ENCODE results near the gene KNDC1. TPM values are rescaled to one million over a fixed set of nuclear protein-coding genes. Genes with fewer than 3 reads are reported as not detected.
"Not testable (repeated sequence)": the region's sequence is repeated elsewhere in the genome, so short reads cannot be mapped to it uniquely, and the experiment has no call there.

The KNDC1 gene
- total RNA-seq, 3 donors from 2014 or later = 0.05 TPM; not detected in 2

DNA sequence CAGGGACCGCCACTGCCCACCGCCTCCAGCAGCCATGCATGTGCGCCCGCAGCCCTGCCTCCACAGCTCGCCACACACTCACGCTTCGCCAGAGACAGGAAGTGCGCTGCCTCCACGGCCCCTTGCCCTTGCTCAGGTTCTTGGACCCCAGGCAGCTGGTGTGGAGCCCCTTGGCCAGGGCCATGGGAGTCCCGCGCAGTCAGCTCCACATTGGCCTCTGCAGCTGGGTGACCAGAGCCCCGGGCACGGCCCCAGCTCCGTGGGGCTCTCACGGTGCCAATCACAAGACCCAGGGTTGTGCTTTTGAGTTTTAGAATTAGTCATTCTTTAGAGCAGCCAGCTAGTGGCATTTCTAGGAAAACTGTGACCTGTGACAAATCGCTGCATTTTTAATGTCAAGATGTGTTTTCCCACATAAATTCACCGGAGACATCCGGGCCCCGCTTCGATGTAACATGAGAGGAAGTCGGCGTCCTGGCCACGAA, 65.7 kb downstream of the KNDC1 start:
- peak; percentile 25 to 39 for ATAC-seq
- H3K4me3 Mint-ChIP-seq = peak overlapping the region; percentile 24
- no peaks in the 10 kb centered on the region for H3K9me3 Mint-ChIP-seq
- H3K27me3 Mint-ChIP-seq (ENCODE audit: low read depth) = peaks cover 54% of the 10 kb centered on the region
- H3K36me3 Mint-ChIP-seq (ENCODE audit: insufficient read depth) = no peaks in the 10 kb centered on the region
- no peak for DNase-seq
- H3K4me1 Mint-ChIP-seq (ENCODE audit: low read depth) = peaks cover 16% of the 10 kb centered on the region

DNA sequence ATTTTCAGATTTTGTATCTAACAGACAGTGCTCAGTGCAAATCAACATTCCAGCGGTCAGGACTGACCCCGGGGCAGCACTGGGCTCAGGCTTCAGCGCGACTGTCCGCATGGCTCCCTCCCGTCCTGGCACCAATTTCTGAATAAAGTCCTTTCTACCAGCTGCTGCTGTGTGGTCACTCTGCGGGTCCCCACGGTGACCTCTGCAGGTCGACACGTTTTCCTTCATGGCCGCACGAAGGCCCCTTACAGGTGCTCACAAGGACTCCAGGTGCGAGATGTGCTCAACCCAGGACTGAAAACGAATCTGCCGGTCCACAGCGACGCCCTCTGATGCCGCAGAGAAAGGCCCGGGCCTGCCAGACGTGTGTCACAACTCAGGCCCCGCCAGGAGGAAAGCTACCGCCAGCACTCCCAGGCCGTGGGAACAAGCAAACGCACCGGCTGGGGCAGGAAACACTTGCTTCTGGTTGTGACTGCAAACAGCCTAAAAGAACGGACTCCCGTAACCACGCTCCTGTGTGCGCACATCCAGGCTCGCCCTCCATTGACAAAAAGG, 66.3 kb downstream of the KNDC1 start:
- Mint-ChIP-seq H3K9me3 (no peaks in the 10 kb centered on the region), H3K27me3 (ENCODE audit: low read depth) (peaks cover 52% of the 10 kb centered on the region), H3K4me3 (peak overlapping the region; percentile 24), H3K4me1 (ENCODE audit: low read depth) (peaks cover 16% of the 10 kb centered on the region), H3K36me3 (ENCODE audit: insufficient read depth) (no peaks in the 10 kb centered on the region)
- ATAC-seq = peak in 1 of 2 donors; percentile 35
- no peak for DNase-seq

DNA sequence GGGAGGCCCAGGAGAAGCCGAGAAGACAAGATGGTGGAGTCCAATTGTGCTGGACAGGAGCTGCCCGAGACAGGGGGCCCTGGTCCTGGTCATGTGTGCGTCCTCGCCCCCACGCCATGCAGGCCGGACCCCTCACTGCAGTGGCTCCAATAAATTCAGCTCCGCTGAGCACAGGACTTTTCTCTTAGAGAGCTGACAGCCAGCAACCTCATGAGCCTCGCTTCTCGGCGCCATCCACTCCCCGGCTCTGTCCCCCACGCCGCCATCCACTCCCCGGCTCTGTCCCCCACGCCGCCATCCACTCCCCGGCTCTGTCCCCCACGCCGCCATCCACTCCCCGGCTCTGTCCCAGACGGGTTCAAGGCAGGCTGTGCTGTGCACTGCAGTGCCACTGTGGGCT, 67.2 kb downstream of the KNDC1 start:
- Mint-ChIP-seq H3K27me3 (ENCODE audit: low read depth) (peaks cover 58% of the 10 kb centered on the region), H3K36me3 (ENCODE audit: insufficient read depth) (no peaks in the 10 kb centered on the region), H3K4me1 (ENCODE audit: low read depth) (peaks cover 18% of the 10 kb centered on the region), H3K4me3 (no peak overlapping the region), H3K9me3 (no peaks in the 10 kb centered on the region)
- ATAC-seq = no peak
- DNase-seq = no peak

DNA sequence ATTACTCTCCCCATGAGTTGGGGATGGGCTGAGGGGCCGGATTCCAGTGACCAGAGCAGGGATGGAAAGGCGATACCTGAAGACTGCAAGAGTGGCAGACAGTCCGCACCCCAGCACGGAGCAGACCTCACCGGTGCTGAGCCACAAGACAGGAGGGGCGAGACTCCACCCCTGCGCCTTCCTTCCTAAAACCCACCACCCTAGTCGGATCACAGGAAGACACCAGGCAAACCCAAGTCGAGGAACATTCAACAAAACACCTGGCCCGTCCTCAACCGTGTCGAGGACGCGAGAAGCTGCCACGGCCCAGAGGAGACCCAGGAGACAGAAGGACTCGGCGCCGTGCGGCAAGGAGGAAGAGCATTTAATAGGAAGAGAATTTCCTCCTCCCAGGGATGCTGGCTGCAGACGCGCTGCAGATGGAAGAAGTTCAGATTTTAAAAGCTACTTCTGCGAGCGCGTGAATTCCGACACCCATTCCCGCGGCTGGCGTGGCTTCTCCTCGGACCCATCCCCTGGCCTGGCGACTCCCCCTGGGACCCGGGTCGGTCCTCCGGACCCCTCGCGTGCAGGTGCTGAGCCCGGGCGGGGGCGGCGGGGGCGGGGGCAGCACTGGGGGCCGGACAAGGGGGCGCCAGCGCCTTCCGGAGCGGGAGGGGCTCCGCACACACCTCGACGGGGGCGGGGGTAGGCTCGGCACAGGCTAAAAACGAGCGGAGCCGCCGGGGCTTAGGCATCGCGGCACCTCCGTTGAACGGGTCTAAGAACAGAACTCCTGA, 69.4 kb downstream of the KNDC1 start:
- no peak overlapping the region for H3K4me3 Mint-ChIP-seq
- H3K27me3 Mint-ChIP-seq (ENCODE audit: low read depth) = peaks cover 71% of the 10 kb centered on the region
- H3K4me1 Mint-ChIP-seq (ENCODE audit: low read depth) = peaks cover 20% of the 10 kb centered on the region
- no peaks in the 10 kb centered on the region for H3K36me3 Mint-ChIP-seq (ENCODE audit: insufficient read depth)
- H3K9me3 Mint-ChIP-seq = no peaks in the 10 kb centered on the region
- DNase-seq (no peak), ATAC-seq (peak in 1 of 2 donors; percentile 13)

DNA sequence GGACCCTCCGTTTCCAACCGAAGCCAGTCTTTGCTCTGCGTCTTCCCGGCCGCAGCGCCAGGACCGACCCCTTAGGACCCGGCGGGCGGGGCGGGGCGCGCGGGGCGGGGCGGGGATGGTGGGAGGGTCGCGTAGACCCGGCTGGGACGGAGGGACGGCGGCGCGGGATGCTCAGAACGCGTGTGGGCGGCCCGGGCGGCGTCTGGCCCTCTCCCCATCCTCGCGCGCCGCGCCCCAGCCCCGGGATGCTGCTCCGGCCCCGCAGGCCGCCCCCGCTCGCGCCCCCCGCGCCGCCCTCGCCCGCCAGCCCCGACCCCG, 70.0 kb downstream of the KNDC1 start, which contains the start of gene UTF1:
Gene UTF1, plus strand, starts transcription at position 174 of the 318 bp plus-strand sequence. Its CDS starts 72 bp downstream, at position 246.
- H3K4me1 Mint-ChIP-seq (ENCODE audit: low read depth) = peaks cover 23% of the 10 kb centered on the region
- H3K36me3 Mint-ChIP-seq (ENCODE audit: insufficient read depth) = no peaks in the 10 kb centered on the region
- peak in 1 of 2 donors; percentile 4 for ATAC-seq
- H3K4me3 Mint-ChIP-seq = no peak within 1 kb of the TSS
- no peak for DNase-seq
- H3K9me3 Mint-ChIP-seq = no peaks in the 10 kb centered on the region
- H3K27me3 Mint-ChIP-seq (ENCODE audit: low read depth) = peaks cover 74% of the 10 kb centered on the region

DNA sequence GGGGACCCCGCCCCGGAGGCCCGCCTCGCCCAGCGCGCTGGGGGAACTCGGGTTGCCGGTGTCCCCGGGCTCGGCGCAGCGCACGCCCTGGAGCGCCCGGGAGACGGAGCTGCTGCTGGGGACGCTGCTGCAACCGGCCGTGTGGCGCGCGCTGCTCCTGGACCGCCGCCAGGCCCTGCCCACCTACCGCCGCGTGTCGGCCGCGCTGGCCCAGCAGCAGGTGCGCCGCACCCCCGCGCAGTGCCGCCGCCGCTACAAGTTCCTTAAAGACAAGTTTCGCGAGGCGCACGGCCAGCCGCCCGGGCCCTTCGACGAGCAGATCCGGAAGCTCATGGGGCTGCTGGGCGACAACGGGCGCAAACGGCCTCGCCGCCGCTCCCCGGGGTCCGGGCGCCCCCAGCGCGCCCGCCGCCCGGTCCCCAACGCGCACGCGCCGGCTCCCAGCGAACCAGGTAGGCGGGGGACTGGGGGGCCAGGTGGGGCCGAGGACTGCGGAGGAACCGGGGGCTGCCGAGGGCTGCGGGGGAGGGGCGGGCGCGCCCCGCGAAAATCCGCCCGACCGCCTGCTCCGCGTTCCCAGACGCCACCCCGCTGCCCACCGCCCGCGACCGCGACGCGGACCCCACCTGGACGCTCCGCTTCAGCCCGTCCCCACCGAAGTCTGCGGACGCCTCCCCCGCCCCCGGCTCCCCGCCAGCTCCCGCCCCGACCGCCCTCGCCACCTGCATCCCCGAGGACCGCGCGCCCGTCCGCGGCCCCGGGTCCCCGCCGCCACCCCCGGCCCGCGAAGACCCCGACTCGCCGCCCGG, 70.6 kb downstream of the KNDC1 start:
- no peaks in the 10 kb centered on the region for H3K9me3 Mint-ChIP-seq
- peaks cover 23% of the 10 kb centered on the region for H3K4me1 Mint-ChIP-seq (ENCODE audit: low read depth)
- peaks cover 72% of the 10 kb centered on the region for H3K27me3 Mint-ChIP-seq (ENCODE audit: low read depth)
- ATAC-seq (peak in 1 of 2 donors; percentile 44), DNase-seq (no peak)
- no peak overlapping the region for H3K4me3 Mint-ChIP-seq
- H3K36me3 Mint-ChIP-seq (ENCODE audit: insufficient read depth) = no peaks in the 10 kb centered on the region

DNA sequence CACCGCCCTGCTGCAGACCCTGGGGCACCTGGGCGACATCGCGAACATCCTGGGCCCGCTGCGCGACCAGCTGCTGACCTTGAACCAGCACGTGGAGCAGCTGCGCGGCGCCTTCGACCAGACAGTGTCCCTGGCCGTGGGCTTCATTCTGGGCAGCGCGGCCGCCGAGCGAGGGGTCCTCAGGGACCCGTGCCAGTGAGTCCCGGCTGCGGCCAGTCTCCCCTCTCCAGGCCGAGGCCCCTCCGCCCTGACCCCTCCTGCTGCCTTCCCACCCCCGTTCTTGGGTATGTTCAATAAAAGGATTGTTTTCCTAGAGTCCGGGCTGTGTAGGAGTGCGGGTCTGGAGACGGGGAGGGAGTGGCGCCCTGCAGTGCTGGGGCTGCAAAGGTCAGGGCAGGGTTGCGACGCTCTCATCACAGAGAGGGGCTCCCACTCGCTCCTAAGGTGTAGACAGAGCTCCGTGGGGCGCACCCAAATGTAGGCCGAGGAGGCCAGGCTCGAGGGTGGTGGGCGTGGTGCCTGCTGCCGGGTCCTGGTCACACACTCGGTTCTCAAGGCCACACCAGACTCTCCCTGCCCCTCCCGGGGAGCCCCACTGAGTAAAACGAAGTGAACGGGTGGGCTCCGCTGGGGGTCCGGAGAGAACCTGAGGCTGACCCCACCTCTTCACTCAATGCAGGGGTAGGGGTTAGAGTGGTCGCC, 71.4 kb downstream of the KNDC1 start:
- Mint-ChIP-seq H3K27me3 (ENCODE audit: low read depth) (peaks cover 64% of the 10 kb centered on the region), H3K36me3 (ENCODE audit: insufficient read depth) (no peaks in the 10 kb centered on the region), H3K4me1 (ENCODE audit: low read depth) (peaks cover 19% of the 10 kb centered on the region), H3K4me3 (no peak overlapping the region), H3K9me3 (no peaks in the 10 kb centered on the region)
- ATAC-seq (no peak), DNase-seq (no peak)

DNA sequence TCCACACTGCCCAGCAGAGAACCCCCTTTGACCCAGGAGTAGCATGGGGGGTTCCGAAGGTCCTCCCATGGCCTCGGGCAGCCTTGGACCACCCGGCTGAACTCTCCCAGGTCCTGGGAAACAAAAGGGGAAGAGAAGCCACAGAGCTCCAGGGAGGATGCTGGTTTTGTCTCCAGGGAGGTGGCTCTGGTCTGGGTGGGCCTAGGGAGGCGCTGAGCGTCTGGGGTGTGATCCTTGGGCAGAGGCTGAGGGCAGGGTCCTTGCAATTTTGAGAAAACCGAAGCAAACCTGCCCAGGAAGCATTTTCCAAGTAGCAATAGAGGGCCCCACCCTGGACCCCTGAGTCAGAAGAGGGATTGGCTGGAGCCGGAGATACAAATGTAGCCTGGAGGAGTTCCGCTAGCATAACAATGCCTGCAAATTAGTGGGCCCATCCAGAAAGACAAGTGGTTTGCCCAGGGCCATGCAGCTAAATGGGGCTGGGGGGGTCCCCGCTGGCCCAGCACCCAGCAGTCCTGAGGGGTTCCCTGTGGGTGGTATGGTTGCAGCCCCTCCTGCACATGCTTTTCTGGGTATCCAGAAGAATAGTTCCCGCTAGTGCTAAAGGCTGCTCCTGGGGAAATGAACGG, 72.0 kb downstream of the KNDC1 start:
- Mint-ChIP-seq H3K27me3 (ENCODE audit: low read depth) (peaks cover 57% of the 10 kb centered on the region), H3K9me3 (no peaks in the 10 kb centered on the region)
- ATAC-seq = no peak

DNA sequence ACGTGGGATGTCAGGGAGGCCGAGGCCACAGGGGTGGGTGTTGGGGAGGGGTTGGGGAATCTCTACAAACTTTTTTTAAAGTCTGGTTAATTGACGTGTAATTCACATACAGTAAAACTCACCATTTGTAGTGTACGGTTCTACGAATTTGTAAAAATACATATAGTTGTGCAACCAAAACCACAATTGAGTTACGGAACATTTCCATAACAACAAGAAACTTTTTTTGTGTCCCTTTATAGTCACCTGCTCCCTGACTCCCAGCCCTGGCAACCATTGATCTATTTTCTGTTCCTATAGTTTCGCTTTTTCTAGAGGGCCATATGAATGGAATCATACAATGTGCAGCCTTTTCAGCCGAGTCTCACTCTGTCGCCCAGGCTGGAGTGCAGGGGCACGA, 74.8 kb downstream of the KNDC1 start:
- Mint-ChIP-seq H3K4me1 (ENCODE audit: low read depth) (peaks cover 12% of the 10 kb centered on the region), H3K27me3 (ENCODE audit: low read depth) (peaks cover 48% of the 10 kb centered on the region), H3K4me3 (peak overlapping the region; percentile 55)
- ATAC-seq; DNase-seq; H3K36me3 Mint-ChIP-seq (ENCODE audit: insufficient read depth); H3K9me3 Mint-ChIP-seq: not testable (repeated sequence)

More for the DNA sequence above, 72.0 kb downstream of the KNDC1 start:
- Mint-ChIP-seq H3K36me3 (ENCODE audit: insufficient read depth) (no peaks in the 10 kb centered on the region), H3K4me3 (no peak overlapping the region), H3K4me1 (ENCODE audit: low read depth) (peaks cover 16% of the 10 kb centered on the region)
- DNase-seq = no peak

DNA sequence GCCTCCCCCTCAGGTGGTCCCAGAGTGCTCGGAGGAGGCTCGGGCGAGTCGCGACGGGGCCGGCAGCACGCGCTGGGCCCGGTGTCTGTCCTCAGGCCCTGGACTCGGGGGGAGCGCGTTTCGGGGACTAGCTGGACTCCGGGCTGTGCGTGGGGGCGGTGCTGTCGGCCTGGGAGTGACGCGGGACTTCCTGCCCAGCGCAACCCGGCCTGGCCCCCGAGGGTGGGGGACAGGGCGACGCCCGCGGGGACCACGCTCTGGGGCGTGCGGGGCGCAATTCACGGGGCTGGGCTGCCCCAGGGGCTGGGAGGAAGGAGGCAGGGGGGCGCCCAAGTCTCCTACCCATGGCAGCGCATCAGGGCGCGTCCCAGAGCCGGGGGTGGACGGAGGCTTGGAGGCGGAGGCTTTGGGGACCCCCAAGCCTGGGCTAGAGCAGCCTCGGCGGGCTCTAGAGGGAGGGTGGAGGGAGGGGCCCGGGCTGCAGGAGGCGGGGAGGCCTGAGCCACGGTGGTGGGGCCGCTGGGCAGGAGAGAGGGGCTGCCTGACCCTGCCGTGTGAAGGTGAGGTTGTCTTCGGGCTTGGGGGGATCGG, 75.3 kb downstream of the KNDC1 start:
- H3K27me3 Mint-ChIP-seq (ENCODE audit: low read depth) = peaks cover 53% of the 10 kb centered on the region
- ATAC-seq = peak; percentile 10 to 15

DNA sequence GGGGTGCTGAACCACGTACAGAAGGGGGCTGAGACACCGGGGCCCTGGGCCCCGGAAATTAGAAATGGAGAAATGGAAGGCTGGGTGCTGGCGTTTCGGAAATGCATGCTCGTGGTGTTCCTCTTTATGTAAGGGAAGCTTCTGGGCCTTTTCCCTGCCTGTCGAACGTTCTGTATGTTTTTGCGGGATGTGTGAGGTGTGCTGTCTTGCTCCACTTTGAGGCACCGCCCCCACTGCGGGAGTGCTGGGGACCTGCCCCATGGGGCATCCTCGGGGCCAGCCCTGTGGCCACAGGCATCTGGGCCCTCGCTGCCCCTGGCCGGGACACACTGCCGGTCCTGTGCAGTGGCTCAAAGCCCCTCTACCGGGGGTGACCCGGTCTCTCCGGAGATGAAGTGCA, 75.9 kb downstream of the KNDC1 start:
- peaks cover 15% of the 10 kb centered on the region for H3K4me1 Mint-ChIP-seq (ENCODE audit: low read depth)
- H3K9me3 Mint-ChIP-seq = no peaks in the 10 kb centered on the region
- ATAC-seq = no peak
- no peak for DNase-seq
- peaks cover 2% of the 10 kb centered on the region for H3K36me3 Mint-ChIP-seq (ENCODE audit: insufficient read depth)
- H3K27me3 Mint-ChIP-seq (ENCODE audit: low read depth) = peaks cover 56% of the 10 kb centered on the region
- peak overlapping the region; percentile 40 for H3K4me3 Mint-ChIP-seq

More for the DNA sequence above, 75.3 kb downstream of the KNDC1 start:
- peak overlapping the region; percentile 55 for H3K4me3 Mint-ChIP-seq
- no peak for DNase-seq
- no peaks in the 10 kb centered on the region for H3K36me3 Mint-ChIP-seq (ENCODE audit: insufficient read depth)
- H3K4me1 Mint-ChIP-seq (ENCODE audit: low read depth) = peaks cover 12% of the 10 kb centered on the region
- no peaks in the 10 kb centered on the region for H3K9me3 Mint-ChIP-seq

DNA sequence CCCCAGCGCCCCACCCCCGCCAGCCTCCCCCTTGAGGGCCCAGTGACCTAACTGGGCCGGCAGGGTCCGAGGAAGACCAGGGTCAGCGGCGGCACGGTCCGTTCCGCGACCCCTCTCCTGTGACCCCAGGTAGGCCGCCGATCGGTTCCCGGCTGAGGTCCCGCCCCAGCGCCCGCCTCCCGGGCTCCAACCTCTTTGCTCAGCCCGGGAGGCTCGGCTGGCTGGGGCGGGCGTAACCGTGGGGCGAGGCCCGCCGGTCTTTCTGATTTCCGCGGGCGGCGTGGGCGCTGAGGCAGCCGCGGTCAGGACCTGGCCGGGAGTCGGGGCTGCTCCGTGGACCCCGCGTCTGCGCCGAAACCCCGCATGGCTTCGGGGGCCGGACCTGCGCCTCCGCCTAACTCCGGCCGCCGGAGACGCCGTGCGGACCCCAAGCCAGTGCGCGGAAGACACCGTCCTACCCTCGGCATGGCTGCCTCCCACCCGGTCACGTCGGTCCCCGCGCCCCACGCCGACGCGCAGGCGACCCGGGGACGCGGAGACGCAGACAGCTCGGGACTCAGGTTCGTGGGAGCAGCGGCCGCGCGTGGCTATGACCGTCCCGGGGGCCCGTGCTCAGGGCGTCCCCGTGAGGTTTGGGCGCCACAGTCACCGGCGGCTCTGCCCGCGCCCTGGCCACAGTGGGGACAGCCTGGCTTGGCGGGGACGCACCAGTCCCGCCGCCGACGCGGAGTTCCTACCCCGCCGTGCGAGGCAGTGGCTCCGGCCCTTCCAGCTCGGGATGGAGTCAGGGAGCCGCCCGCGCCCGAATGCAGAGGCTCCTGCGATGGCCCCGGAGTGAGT, 76.6 kb downstream of the KNDC1 start:
- Mint-ChIP-seq H3K4me3 (no peak overlapping the region), H3K9me3 (no peaks in the 10 kb centered on the region), H3K27me3 (ENCODE audit: low read depth) (peaks cover 57% of the 10 kb centered on the region), H3K36me3 (ENCODE audit: insufficient read depth) (peaks cover 2% of the 10 kb centered on the region), H3K4me1 (ENCODE audit: low read depth) (peaks cover 20% of the 10 kb centered on the region)
- ATAC-seq = peak; percentile 32 to 39
- DNase-seq = no peak

DNA sequence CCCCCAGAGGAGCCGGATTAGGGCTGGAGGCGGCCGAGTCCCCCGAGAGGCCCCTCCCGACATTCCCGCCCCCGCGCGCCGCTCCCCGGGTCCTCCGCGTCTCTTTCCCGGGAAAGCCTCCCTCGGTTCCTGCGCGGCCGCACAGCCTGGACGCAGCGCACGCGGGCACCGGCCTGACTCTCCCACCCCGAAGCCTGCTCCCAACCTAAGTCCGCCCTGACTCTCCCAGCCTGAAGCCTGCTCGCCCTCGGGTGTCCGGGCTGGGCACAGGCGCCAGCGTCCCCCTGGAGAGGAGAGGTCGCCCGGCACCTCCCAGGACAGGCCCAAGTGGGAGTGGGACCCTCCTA, 77.2 kb downstream of the KNDC1 start:
- ATAC-seq (no peak), DNase-seq (no peak)
- H3K9me3 Mint-ChIP-seq = no peaks in the 10 kb centered on the region
- H3K4me3 Mint-ChIP-seq = no peak overlapping the region
- H3K4me1 Mint-ChIP-seq (ENCODE audit: low read depth) = peaks cover 23% of the 10 kb centered on the region
- H3K36me3 Mint-ChIP-seq (ENCODE audit: insufficient read depth) = peaks cover 2% of the 10 kb centered on the region
- peaks cover 55% of the 10 kb centered on the region for H3K27me3 Mint-ChIP-seq (ENCODE audit: low read depth)

Measured in activated T-cell treated with anti-CD3 and anti-CD28 coated beads, Interleukin-2, amount 50 U/mL, for 4 hours (primary cell).